Measurements from ENCODE around the gene TEX22.

The TEX22 gene

DNA sequence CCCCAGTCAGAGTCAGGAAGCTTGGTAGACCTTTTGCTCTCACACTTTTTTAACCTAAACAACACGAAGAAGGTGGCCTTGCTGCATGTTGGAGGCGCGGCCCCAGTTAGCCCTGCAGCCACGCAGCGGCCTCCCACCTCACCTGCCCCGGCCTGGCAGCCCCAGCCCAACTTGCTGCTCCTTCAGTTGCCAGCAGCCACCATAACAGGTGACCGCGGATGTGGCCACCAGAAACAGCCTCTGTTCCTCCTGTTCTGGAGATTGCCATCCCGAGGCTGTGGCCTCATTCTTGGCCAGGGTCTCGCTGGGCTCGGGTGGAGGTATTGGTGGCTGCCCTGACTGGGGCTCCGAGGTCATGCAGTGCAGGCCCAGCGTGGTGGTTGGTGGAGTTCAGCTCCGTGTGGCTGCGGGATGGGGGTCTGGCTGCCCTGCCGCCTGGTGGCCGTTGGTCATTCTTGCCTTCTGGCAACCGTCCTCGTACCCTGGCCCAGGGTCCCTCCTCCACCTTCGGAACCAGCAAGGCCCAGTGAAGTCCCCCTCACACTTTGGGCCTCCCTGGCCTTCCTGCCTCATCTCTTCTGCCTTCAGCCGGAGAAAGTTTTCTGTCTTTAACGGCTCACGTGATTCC lies 20.7 kb upstream of the TEX22 start:
- Histone ChIP-seq H3K4me1 (ENCODE audit: control insufficient read depth in 2 of 2, insufficient read depth in 2 of 2, low read length in 2 of 2) (no peaks in the 10 kb centered on the region), H3K9me3 (ENCODE audit: control insufficient read depth in 2 of 2, low read length in 2 of 2) (no peaks in the 10 kb centered on the region), H3K9ac (ENCODE audit: low read depth in 1 of 2, low read length in 2 of 2) (no peak overlapping the region), H3K27ac (ENCODE audit: low read depth in 2 of 2, low read length in 2 of 2) (no peak overlapping the region), H3K36me3 (ENCODE audit: control insufficient read depth in 2 of 2, insufficient read depth in 2 of 2, low read length in 2 of 2) (peaks cover 3 to 8% of the 10 kb centered on the region in 2 donors), H3K27me3 (ENCODE audit: control insufficient read depth in 2 of 2, insufficient read depth in 2 of 2, low read length in 2 of 2) (no peaks in the 10 kb centered on the region), H3K4me3 (ENCODE audit: low read length in 2 of 2) (no peak overlapping the region)

DNA sequence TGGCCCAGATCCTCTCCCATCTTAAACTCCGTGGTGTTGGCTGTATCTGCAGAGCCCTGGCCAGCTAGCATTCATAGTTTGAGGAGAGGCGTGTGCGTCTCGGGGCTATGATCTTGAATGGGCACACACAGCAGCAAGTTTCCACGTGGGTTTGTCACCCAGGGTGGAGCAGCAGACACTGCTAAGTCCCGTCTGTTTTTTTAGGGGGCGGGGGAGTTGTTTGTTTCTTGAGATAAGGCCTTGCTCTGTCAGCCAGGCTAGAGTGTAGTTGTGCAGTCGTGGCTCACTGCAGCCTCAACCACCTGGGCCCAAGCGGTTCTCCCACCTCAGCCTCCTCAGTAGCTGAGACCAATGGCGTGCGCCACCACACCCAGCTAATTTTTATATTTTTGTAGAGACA lies 20.1 kb upstream of the TEX22 start:
- Histone ChIP-seq H3K4me1 (ENCODE audit: control insufficient read depth in 2 of 2, insufficient read depth in 2 of 2, low read length in 2 of 2) (no peaks in the 10 kb centered on the region), H3K27ac (ENCODE audit: low read depth in 2 of 2, low read length in 2 of 2) (no peak overlapping the region)

DNA sequence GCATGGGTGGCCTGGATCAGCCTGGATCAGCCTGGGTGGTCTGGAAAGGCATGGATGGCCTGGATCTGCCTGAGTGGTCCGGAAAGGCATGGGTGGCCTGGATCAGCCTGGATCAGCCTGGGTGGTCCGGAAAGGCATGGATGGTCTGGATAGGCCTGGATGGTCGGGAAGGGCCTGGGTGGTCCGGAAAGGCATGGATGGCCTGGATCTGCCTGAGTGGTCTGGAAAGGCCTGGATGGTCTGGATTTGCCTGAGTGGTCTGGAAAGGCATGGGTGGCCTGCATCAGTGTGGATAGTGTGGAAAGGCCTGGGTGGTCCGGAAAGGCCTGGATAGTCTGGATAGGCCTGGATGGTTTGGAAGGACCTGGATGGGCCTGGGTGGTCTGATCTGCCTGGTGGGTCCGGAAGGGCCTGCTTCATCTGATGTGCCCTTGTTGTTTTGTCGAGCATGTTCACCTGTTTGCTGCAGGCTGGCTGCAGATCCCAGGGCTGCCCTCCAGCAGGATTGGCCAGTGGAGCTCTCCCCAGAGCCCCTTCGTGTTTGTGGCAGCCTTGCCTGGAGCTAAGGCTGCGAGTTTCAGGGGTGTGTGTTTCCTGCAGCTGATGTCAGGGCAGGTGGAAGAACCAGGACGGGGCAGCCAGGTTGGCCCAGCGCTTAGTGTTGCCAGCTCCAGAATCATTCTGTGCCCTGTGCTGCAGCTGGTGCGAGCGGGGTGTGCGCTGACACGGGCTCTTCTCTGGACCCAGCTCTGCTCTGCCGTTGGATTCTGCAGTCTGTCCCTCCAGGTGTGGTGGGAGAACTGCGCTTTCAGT lies 19.3 kb upstream of the TEX22 start:
- Histone ChIP-seq H3K9ac (ENCODE audit: low read depth in 1 of 2, low read length in 2 of 2) (no peak overlapping the region), H3K27me3 (ENCODE audit: control insufficient read depth in 2 of 2, insufficient read depth in 2 of 2, low read length in 2 of 2) (no peaks in the 10 kb centered on the region), H3K4me3 (ENCODE audit: low read length in 2 of 2) (no peak overlapping the region), H3K9me3 (ENCODE audit: control insufficient read depth in 2 of 2, low read length in 2 of 2) (no peaks in the 10 kb centered on the region), H3K36me3 (ENCODE audit: control insufficient read depth in 2 of 2, insufficient read depth in 2 of 2, low read length in 2 of 2) (peaks cover 7 to 14% of the 10 kb centered on the region in 2 donors), H3K4me1 (ENCODE audit: control insufficient read depth in 2 of 2, insufficient read depth in 2 of 2, low read length in 2 of 2) (no peaks in the 10 kb centered on the region), H3K27ac (ENCODE audit: low read depth in 2 of 2, low read length in 2 of 2) (no peak overlapping the region)

More for the DNA sequence above, 20.1 kb upstream of the TEX22 start:
- Histone ChIP-seq H3K4me3 (ENCODE audit: low read length in 2 of 2) (no peak overlapping the region), H3K27me3 (ENCODE audit: control insufficient read depth in 2 of 2, insufficient read depth in 2 of 2, low read length in 2 of 2) (no peaks in the 10 kb centered on the region), H3K36me3 (ENCODE audit: control insufficient read depth in 2 of 2, insufficient read depth in 2 of 2, low read length in 2 of 2) (peaks cover 7 to 13% of the 10 kb centered on the region in 2 donors), H3K9me3 (ENCODE audit: control insufficient read depth in 2 of 2, low read length in 2 of 2) (no peaks in the 10 kb centered on the region), H3K9ac (ENCODE audit: low read depth in 1 of 2, low read length in 2 of 2) (no peak overlapping the region)

GRCh38 chr14:105379946-105380345 lies 18.4 kb upstream of the TEX22 start:
- H3K9me3 ChIP-seq (ENCODE audit: control insufficient read depth in 2 of 2, low read length in 2 of 2), result no peaks in the 10 kb centered on the region
- H3K9ac ChIP-seq (ENCODE audit: low read depth in 1 of 2, low read length in 2 of 2), result no peak overlapping the region
- peaks cover 7 to 18% of the 10 kb centered on the region in 2 donors for H3K36me3 ChIP-seq (ENCODE audit: control insufficient read depth in 2 of 2, insufficient read depth in 2 of 2, low read length in 2 of 2)
- no peak overlapping the region for H3K4me3 ChIP-seq (ENCODE audit: low read length in 2 of 2)
- no peaks in the 10 kb centered on the region for H3K4me1 ChIP-seq (ENCODE audit: control insufficient read depth in 2 of 2, insufficient read depth in 2 of 2, low read length in 2 of 2)
- no peak overlapping the region for H3K27ac ChIP-seq (ENCODE audit: low read depth in 2 of 2, low read length in 2 of 2)
- no peaks in the 10 kb centered on the region for H3K27me3 ChIP-seq (ENCODE audit: control insufficient read depth in 2 of 2, insufficient read depth in 2 of 2, low read length in 2 of 2)

DNA sequence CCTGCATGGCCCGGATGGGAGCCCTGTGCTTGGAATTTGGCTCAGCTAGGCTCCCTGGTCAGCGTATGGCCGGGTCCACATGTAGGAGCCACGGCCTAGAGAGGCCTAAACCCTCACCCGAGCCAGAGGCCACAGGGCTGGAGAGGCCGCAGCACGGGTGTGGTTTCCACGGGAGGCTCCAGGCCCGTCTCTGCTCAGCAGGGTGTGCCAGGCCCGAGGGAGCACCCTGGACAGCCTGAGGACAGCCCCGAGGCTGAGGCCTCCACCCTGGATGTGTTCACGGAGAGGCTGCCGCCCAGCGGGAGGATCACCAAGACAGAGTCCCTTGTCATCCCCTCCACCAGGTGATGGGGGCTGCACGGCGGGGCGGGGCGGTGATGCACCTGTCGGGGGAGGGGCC lies 17.6 kb upstream of the TEX22 start:
- no peak overlapping the region for H3K9ac ChIP-seq (ENCODE audit: low read depth in 1 of 2, low read length in 2 of 2)
- no peak overlapping the region for H3K27ac ChIP-seq (ENCODE audit: low read depth in 2 of 2, low read length in 2 of 2)
- H3K9me3 ChIP-seq (ENCODE audit: control insufficient read depth in 2 of 2, low read length in 2 of 2), result no peaks in the 10 kb centered on the region
- H3K4me3 ChIP-seq (ENCODE audit: low read length in 2 of 2), result no peak overlapping the region
- no peaks in the 10 kb centered on the region for H3K4me1 ChIP-seq (ENCODE audit: control insufficient read depth in 2 of 2, insufficient read depth in 2 of 2, low read length in 2 of 2)
- H3K27me3 ChIP-seq (ENCODE audit: control insufficient read depth in 2 of 2, insufficient read depth in 2 of 2, low read length in 2 of 2), result no peaks in the 10 kb centered on the region
- H3K36me3 ChIP-seq (ENCODE audit: control insufficient read depth in 2 of 2, insufficient read depth in 2 of 2, low read length in 2 of 2), result peaks cover 7 to 19% of the 10 kb centered on the region in 2 donors

- Histone ChIP-seq H3K36me3 (ENCODE audit: control insufficient read depth in 2 of 2, insufficient read depth in 2 of 2, low read length in 2 of 2) (peaks cover 7 to 19% of the 10 kb centered on the region in 2 donors), H3K27me3 (ENCODE audit: control insufficient read depth in 2 of 2, insufficient read depth in 2 of 2, low read length in 2 of 2) (no peaks in the 10 kb centered on the region), H3K4me3 (ENCODE audit: low read length in 2 of 2) (no peak overlapping the region), H3K4me1 (ENCODE audit: control insufficient read depth in 2 of 2, insufficient read depth in 2 of 2, low read length in 2 of 2) (no peaks in the 10 kb centered on the region), H3K27ac (ENCODE audit: low read depth in 2 of 2, low read length in 2 of 2) (no peak overlapping the region), H3K9me3 (ENCODE audit: control insufficient read depth in 2 of 2, low read length in 2 of 2) (no peaks in the 10 kb centered on the region), H3K9ac (ENCODE audit: low read depth in 1 of 2, low read length in 2 of 2) (no peak overlapping the region)
These were observed 16.6 kb upstream of the TEX22 start for GRCh38 chr14:105381446-105382342.

DNA sequence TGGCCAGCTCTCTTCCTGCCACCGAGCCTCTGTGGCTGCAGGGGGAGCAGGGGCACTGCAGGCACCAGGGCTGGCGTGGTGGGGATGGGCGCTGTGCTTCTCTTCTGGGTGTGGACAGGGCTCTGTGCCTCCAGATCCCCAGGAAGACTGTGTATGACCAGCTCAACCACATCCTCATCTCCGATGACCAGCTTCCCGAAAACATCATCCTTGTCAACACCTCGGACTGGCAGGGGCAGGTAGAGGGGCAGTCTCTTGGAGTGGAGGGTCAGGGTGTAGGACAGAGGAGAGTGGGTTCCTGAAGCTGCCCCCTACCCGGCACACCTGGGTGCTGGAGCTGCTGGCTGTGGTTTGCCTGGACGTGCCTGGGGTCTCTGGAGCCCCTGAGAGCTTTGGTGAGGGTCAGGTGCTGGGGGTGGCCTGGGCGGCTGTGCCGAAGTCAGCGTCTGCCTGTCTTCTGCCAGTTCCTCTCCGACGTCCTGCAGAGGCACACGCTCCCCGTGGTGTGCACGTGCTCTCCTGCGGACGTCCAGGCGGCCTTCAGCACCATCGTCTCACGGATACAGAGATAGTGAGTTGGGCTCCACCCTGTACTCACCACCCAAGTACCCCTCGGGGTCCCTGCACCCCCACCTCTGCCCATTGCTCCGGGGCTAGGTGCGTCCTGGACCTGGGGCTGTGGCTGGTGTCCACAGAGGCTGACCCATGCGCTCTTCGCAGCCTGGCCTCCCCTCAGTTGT lies 15.8 kb upstream of the TEX22 start:
- H3K4me3 ChIP-seq (ENCODE audit: low read length in 2 of 2), result no peak overlapping the region
- no peak overlapping the region for H3K27ac ChIP-seq (ENCODE audit: low read depth in 2 of 2, low read length in 2 of 2)
- H3K27me3 ChIP-seq (ENCODE audit: control insufficient read depth in 2 of 2, insufficient read depth in 2 of 2, low read length in 2 of 2), result no peaks in the 10 kb centered on the region
- H3K4me1 ChIP-seq (ENCODE audit: control insufficient read depth in 2 of 2, insufficient read depth in 2 of 2, low read length in 2 of 2), result no peaks in the 10 kb centered on the region
- no peak overlapping the region for H3K9ac ChIP-seq (ENCODE audit: low read depth in 1 of 2, low read length in 2 of 2)
- no peaks in the 10 kb centered on the region for H3K9me3 ChIP-seq (ENCODE audit: control insufficient read depth in 2 of 2, low read length in 2 of 2)
- peaks cover 11 to 21% of the 10 kb centered on the region in 2 donors for H3K36me3 ChIP-seq (ENCODE audit: control insufficient read depth in 2 of 2, insufficient read depth in 2 of 2, low read length in 2 of 2)

DNA sequence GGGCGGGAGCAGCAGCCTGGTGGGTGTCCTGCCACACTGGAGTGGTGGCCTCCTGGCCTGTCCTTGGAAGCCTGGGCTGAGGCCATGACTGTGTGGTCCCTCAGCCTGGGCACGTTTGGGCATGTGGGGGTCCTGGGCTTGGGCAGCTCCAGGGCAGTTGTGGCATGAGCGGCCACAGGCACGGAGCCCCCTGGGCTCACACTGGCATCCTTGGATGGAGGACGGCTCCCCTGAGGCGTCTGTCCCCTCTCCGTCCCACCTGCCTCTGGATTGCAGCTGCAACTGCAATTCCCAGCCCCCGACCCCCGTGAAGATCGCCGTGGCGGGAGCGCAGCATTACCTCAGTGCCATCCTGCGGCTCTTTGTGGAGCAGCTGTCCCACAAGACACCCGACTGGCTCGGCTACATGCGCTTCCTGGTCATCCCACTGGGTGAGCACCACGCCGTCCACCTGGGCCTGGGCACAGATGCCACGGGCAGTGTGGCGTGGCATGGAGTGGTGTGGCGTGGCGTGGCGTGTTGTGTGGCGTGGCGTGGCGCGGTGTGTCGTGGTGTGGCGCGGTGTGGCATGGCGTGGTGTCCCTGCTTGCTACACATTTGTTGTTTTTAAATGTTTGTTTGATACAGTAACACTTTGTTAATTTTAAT lies 15.1 kb upstream of the TEX22 start:
- peaks cover 12 to 21% of the 10 kb centered on the region in 2 donors for H3K36me3 ChIP-seq (ENCODE audit: control insufficient read depth in 2 of 2, insufficient read depth in 2 of 2, low read length in 2 of 2)
- H3K9ac ChIP-seq (ENCODE audit: low read depth in 1 of 2, low read length in 2 of 2), result no peak overlapping the region
- H3K9me3 ChIP-seq (ENCODE audit: control insufficient read depth in 2 of 2, low read length in 2 of 2), result no peaks in the 10 kb centered on the region
- no peak overlapping the region for H3K27ac ChIP-seq (ENCODE audit: low read depth in 2 of 2, low read length in 2 of 2)
- H3K27me3 ChIP-seq (ENCODE audit: control insufficient read depth in 2 of 2, insufficient read depth in 2 of 2, low read length in 2 of 2), result no peaks in the 10 kb centered on the region
- H3K4me3 ChIP-seq (ENCODE audit: low read length in 2 of 2), result no peak overlapping the region
- H3K4me1 ChIP-seq (ENCODE audit: control insufficient read depth in 2 of 2, insufficient read depth in 2 of 2, low read length in 2 of 2), result no peaks in the 10 kb centered on the region

- Histone ChIP-seq H3K4me1 (ENCODE audit: control insufficient read depth in 2 of 2, insufficient read depth in 2 of 2, low read length in 2 of 2) (no peaks in the 10 kb centered on the region), H3K27me3 (ENCODE audit: control insufficient read depth in 2 of 2, insufficient read depth in 2 of 2, low read length in 2 of 2) (no peaks in the 10 kb centered on the region), H3K4me3 (ENCODE audit: low read length in 2 of 2) (no peak overlapping the region), H3K36me3 (ENCODE audit: control insufficient read depth in 2 of 2, insufficient read depth in 2 of 2, low read length in 2 of 2) (peaks cover 12 to 21% of the 10 kb centered on the region in 2 donors), H3K9ac (ENCODE audit: low read depth in 1 of 2, low read length in 2 of 2) (no peak overlapping the region), H3K9me3 (ENCODE audit: control insufficient read depth in 2 of 2, low read length in 2 of 2) (no peaks in the 10 kb centered on the region), H3K27ac (ENCODE audit: low read depth in 2 of 2, low read length in 2 of 2) (no peak overlapping the region)
These were observed 14.2 kb upstream of the TEX22 start for GRCh38 chr14:105384041-105384557.
